ENCODE measurements around the gene DNAAF1.
"Not testable (repeated sequence)": the region's sequence is repeated elsewhere in the genome, so short reads cannot be mapped to it uniquely, and the experiment has no call there.

DNAAF1 gene

GRCh38 chr16:84115919-84116719, 29.0 kb upstream of the DNAAF1 start:
- peak overlapping the region; percentile 77 for H3K4me3 ChIP-seq (ENCODE audit: low read length)
- peak; percentile 56 for DNase-seq (ENCODE audit: low read depth)
- TF ChIP-seq, protein P1, sequence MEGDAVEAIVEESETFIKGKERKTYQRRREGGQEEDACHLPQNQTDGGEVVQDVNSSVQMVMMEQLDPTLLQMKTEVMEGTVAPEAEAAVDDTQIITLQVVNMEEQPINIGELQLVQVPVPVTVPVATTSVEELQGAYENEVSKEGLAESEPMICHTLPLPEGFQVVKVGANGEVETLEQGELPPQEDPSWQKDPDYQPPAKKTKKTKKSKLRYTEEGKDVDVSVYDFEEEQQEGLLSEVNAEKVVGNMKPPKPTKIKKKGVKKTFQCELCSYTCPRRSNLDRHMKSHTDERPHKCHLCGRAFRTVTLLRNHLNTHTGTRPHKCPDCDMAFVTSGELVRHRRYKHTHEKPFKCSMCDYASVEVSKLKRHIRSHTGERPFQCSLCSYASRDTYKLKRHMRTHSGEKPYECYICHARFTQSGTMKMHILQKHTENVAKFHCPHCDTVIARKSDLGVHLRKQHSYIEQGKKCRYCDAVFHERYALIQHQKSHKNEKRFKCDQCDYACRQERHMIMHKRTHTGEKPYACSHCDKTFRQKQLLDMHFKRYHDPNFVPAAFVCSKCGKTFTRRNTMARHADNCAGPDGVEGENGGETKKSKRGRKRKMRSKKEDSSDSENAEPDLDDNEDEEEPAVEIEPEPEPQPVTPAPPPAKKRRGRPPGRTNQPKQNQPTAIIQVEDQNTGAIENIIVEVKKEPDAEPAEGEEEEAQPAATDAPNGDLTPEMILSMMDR (IDR thresholded peaks at IDR 0.05; ENCODE audit: insufficient read depth, low read depth, low read length, missing control alignments), result no peak

DNA sequence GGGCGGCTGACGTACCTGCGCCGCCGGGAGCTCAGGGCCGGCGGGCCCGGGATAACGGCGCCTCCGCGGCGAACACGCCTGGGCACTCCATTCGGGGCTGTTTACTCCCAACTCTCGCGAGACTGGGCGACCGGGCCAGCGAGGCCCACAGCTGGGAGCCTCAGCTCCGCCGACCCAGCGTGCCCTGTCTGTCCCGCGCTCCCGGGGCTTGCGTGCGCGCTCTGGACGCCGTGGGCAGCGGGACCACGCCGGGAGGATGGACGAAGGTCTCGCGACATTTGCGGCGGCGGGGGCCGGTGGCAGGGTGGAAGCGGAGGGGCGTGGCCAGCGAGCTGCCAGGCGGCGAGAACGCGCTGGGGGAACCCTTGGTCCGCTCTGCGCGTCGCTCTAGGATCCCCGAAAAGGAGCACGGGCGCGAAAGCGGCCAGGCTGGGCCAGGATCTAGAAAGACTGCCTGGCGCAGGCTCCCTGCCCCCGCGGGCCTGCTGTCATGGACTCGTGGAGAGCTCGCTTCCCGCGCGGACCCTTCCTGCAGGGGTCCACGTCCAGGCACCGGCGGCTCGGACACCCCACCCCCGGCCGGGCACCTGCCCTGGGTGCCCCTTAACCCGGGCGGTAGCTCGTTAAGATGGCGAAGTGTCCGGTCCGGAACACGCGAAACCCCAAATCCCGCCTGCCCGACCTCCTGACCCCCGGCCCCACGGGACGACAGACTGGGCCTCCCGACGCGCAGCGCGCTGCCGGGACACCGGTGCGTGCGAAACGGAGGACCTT, 28.2 kb upstream of the DNAAF1 start, which contains the start of gene MBTPS1:
TSS of gene MBTPS1 (minus strand) at position 223 of the 774 bp plus-strand sequence. CDS start 15,159 bp downstream, outside the sequence.
- H3K4me3 ChIP-seq (ENCODE audit: low read length), result peak within 1 kb of the TSS; percentile 77
- TF ChIP-seq, protein P1 (IDR thresholded peaks at IDR 0.05; ENCODE audit: insufficient read depth, low read depth, low read length, missing control alignments), result no peak
- DNase-seq (ENCODE audit: low read depth), result peak; percentile 98

- TF ChIP-seq, protein P1 (IDR thresholded peaks at IDR 0.05; ENCODE audit: insufficient read depth, low read depth, low read length, missing control alignments), result no peak
- H3K4me3 ChIP-seq (ENCODE audit: low read length), result peak overlapping the region; percentile 77
- peak; percentile 29 for DNase-seq (ENCODE audit: low read depth)
Observed at GRCh38 chr16:84117494-84117843, 27.6 kb upstream of the DNAAF1 start.

- not testable (repeated sequence) for H3K4me3 ChIP-seq (ENCODE audit: low read length); DNase-seq (ENCODE audit: low read depth)
Observed at GRCh38 chr16:84118315-84118714, 26.8 kb upstream of the DNAAF1 start.

GRCh38 chr16:84119368-84119767, 25.7 kb upstream of the DNAAF1 start:
- DNase-seq (ENCODE audit: low read depth), result peak; percentile 46
- TF ChIP-seq, protein P1 (IDR thresholded peaks at IDR 0.05; ENCODE audit: insufficient read depth, low read depth, low read length, missing control alignments), result no peak
- H3K4me3 ChIP-seq (ENCODE audit: low read length), result no peak overlapping the region

DNA sequence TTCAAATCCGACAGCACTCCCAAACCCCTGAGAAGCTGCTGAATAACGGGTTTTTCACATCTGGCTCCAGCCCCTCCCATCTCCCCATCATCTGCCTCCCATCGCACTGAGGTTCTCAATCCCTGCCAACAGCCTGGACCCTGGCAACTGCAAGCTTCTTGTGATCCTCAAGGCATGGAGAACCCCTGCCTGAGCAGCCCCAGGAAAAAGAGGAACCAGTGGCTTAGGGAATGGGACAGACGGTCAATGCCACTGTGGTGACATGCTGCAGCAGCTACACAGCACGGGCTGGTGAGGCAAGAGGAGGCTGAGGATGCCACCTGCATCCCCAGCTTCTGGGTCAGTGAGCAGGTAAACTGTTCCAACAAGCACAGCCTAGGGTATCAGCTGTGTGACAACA, 25.1 kb upstream of the DNAAF1 start:
- TF ChIP-seq, protein P1 (IDR thresholded peaks at IDR 0.05; ENCODE audit: insufficient read depth, low read depth, low read length, missing control alignments), result no peak
- no peak overlapping the region for H3K4me3 ChIP-seq (ENCODE audit: low read length)
- no peak for DNase-seq (ENCODE audit: low read depth)

- TF ChIP-seq, protein P1 (IDR thresholded peaks at IDR 0.05; ENCODE audit: insufficient read depth, low read depth, low read length, missing control alignments), result no peak
- H3K4me3 ChIP-seq (ENCODE audit: low read length), result no peak overlapping the region
Observed at GRCh38 chr16:84121007-84121406, 24.1 kb upstream of the DNAAF1 start.

More at GRCh38 chr16:84121007-84121406, 24.1 kb upstream of the DNAAF1 start:
- no peak for DNase-seq (ENCODE audit: low read depth)
